Activated T-helper 17 cell treated with anti-CD3 and anti-CD28 coated beads, Interleukin-2, amount 50 U/mL, for 72 hours (primary cell): Measurements from ENCODE around the gene SLC17A8. TPM values are rescaled to one million over a fixed set of nuclear protein-coding genes. Genes with fewer than 3 reads are reported as not detected.

Source experiments
- ATAC-seq: fragments of 150-1000 bp; cut with Tn5 transposase; replicated peaks from 2 replicates; pipeline ENCODE4 v1.10.0; 2021; ENCODE audit warnings: mild to moderate bottlenecking, moderate library complexity
- H3K27ac Mint-ChIP-seq: one replicate; pipeline ENCODE4 v1.8.0; 2022; ENCODE audit warnings: mixed read lengths
- H3K27me3 Mint-ChIP-seq: one replicate; pipeline ENCODE4 v1.8.0; 2022; ENCODE audit warnings: mixed read lengths
- H3K36me3 Mint-ChIP-seq: one replicate; pipeline ENCODE4 v1.8.0; 2022; ENCODE audit warnings: low read depth, mild to moderate bottlenecking, mixed read lengths
- H3K4me1 Mint-ChIP-seq: one replicate; pipeline ENCODE4 v1.8.0; 2022; ENCODE audit warnings: mixed read lengths
- H3K4me3 Mint-ChIP-seq: one replicate; pipeline ENCODE4 v1.8.0; 2022; ENCODE audit warnings: mild to moderate bottlenecking, mixed read lengths
- H3K9me3 Mint-ChIP-seq: one replicate; pipeline ENCODE4 v1.8.0; 2022; ENCODE audit warnings: mixed read lengths
- total RNA-seq, 2 donors: library from RNA; stranded (reverse); gene quantifications; one replicate each; pipeline ENCODE4 v1.2.3, GENCODE V29; 2022

The SLC17A8 gene
- total RNA-seq, 2 donors from 2014 or later: not detected

- Mint-ChIP-seq H3K36me3 (no peaks in the 10 kb centered on the region), H3K9me3 (peaks cover 4% of the 10 kb centered on the region), H3K4me1 (no peaks in the 10 kb centered on the region), H3K4me3 (no peak overlapping the region), H3K27me3 (no peaks in the 10 kb centered on the region), H3K27ac (no peak overlapping the region)
- no peak for ATAC-seq
Observed at GRCh38 chr12:100346660-100347059, 10.2 kb upstream of the SLC17A8 start.

GRCh38 chr12:100348657-100349454, 8.0 kb upstream of the SLC17A8 start:
- H3K36me3 Mint-ChIP-seq: no peaks in the 10 kb centered on the region
- H3K9me3 Mint-ChIP-seq: no peaks in the 10 kb centered on the region
- H3K4me1 Mint-ChIP-seq: no peaks in the 10 kb centered on the region
- no peak overlapping the region for H3K27ac Mint-ChIP-seq
- H3K27me3 Mint-ChIP-seq: peaks cover 8% of the 10 kb centered on the region
- H3K4me3 Mint-ChIP-seq: no peak overlapping the region
- no peak for ATAC-seq

- no peak overlapping the region for H3K4me3 Mint-ChIP-seq
Observed at GRCh38 chr12:100359248-100359647, 2.4 kb downstream of the SLC17A8 start.

GRCh38 chr12:100359822-100360221, 2.9 kb downstream of the SLC17A8 start:
- ATAC-seq: no peak
- Mint-ChIP-seq H3K27me3 (peaks cover 31% of the 10 kb centered on the region), H3K9me3 (no peaks in the 10 kb centered on the region), H3K27ac (no peak overlapping the region), H3K4me3 (no peak overlapping the region), H3K36me3 (no peaks in the 10 kb centered on the region), H3K4me1 (no peaks in the 10 kb centered on the region)

More at GRCh38 chr12:100359248-100359647, 2.4 kb downstream of the SLC17A8 start:
- H3K36me3 Mint-ChIP-seq: no peaks in the 10 kb centered on the region
- no peak for ATAC-seq
- peaks cover 33% of the 10 kb centered on the region for H3K27me3 Mint-ChIP-seq
- H3K9me3 Mint-ChIP-seq: no peaks in the 10 kb centered on the region
- H3K4me1 Mint-ChIP-seq: no peaks in the 10 kb centered on the region
- no peak overlapping the region for H3K27ac Mint-ChIP-seq

- Mint-ChIP-seq H3K4me3 (no peak overlapping the region), H3K9me3 (no peaks in the 10 kb centered on the region), H3K27ac (no peak overlapping the region), H3K27me3 (peaks cover 26% of the 10 kb centered on the region), H3K36me3 (no peaks in the 10 kb centered on the region), H3K4me1 (no peaks in the 10 kb centered on the region)
- no peak for ATAC-seq
Observed at GRCh38 chr12:100360450-100360849, 3.6 kb downstream of the SLC17A8 start.

GRCh38 chr12:100364324-100364723, 7.5 kb downstream of the SLC17A8 start:
- Mint-ChIP-seq H3K4me3 (no peak overlapping the region), H3K9me3 (no peaks in the 10 kb centered on the region), H3K4me1 (no peaks in the 10 kb centered on the region), H3K36me3 (no peaks in the 10 kb centered on the region), H3K27ac (no peak overlapping the region), H3K27me3 (peaks cover 22% of the 10 kb centered on the region)
- no peak for ATAC-seq

GRCh38 chr12:100365411-100365810, 8.5 kb downstream of the SLC17A8 start:
- no peak for ATAC-seq
- H3K4me3 Mint-ChIP-seq: no peak overlapping the region
- H3K9me3 Mint-ChIP-seq: peaks cover 4% of the 10 kb centered on the region
- no peak overlapping the region for H3K27ac Mint-ChIP-seq
- no peaks in the 10 kb centered on the region for H3K36me3 Mint-ChIP-seq
- peaks cover 21% of the 10 kb centered on the region for H3K27me3 Mint-ChIP-seq
- no peaks in the 10 kb centered on the region for H3K4me1 Mint-ChIP-seq

- no peak overlapping the region for H3K4me3 Mint-ChIP-seq
- no peaks in the 10 kb centered on the region for H3K36me3 Mint-ChIP-seq
- no peaks in the 10 kb centered on the region for H3K4me1 Mint-ChIP-seq
- ATAC-seq: no peak
- peaks cover 12% of the 10 kb centered on the region for H3K27me3 Mint-ChIP-seq
- H3K9me3 Mint-ChIP-seq: peaks cover 4% of the 10 kb centered on the region
- no peak overlapping the region for H3K27ac Mint-ChIP-seq
Observed at GRCh38 chr12:100368066-100368465, 11.2 kb downstream of the SLC17A8 start.

GRCh38 chr12:100371146-100371545, 14.3 kb downstream of the SLC17A8 start:
- Mint-ChIP-seq H3K9me3 (peaks cover 4% of the 10 kb centered on the region), H3K27ac (no peak overlapping the region)

GRCh38 chr12:100372853-100373640, 16.2 kb downstream of the SLC17A8 start:
- ATAC-seq: no peak
- Mint-ChIP-seq H3K4me3 (no peak overlapping the region), H3K36me3 (no peaks in the 10 kb centered on the region), H3K27ac (no peak overlapping the region), H3K9me3 (peaks cover 4% of the 10 kb centered on the region), H3K27me3 (peaks cover 13% of the 10 kb centered on the region), H3K4me1 (no peaks in the 10 kb centered on the region)

More at GRCh38 chr12:100371146-100371545, 14.3 kb downstream of the SLC17A8 start:
- no peaks in the 10 kb centered on the region for H3K36me3 Mint-ChIP-seq
- H3K4me1 Mint-ChIP-seq: no peaks in the 10 kb centered on the region
- ATAC-seq: no peak
- H3K27me3 Mint-ChIP-seq: peaks cover 13% of the 10 kb centered on the region
- no peak overlapping the region for H3K4me3 Mint-ChIP-seq

- H3K4me1 Mint-ChIP-seq: no peaks in the 10 kb centered on the region
- no peak overlapping the region for H3K4me3 Mint-ChIP-seq
- H3K36me3 Mint-ChIP-seq: no peaks in the 10 kb centered on the region
- H3K27me3 Mint-ChIP-seq: peaks cover 5% of the 10 kb centered on the region
- no peaks in the 10 kb centered on the region for H3K9me3 Mint-ChIP-seq
- H3K27ac Mint-ChIP-seq: no peak overlapping the region
- ATAC-seq: no peak
Observed at GRCh38 chr12:100375038-100375735, 18.3 kb downstream of the SLC17A8 start.

GRCh38 chr12:100376161-100376560, 19.3 kb downstream of the SLC17A8 start:
- Mint-ChIP-seq H3K4me1 (no peaks in the 10 kb centered on the region), H3K27me3 (peaks cover 5% of the 10 kb centered on the region), H3K36me3 (no peaks in the 10 kb centered on the region), H3K4me3 (no peak overlapping the region), H3K27ac (no peak overlapping the region), H3K9me3 (no peaks in the 10 kb centered on the region)
- no peak for ATAC-seq

- no peak for ATAC-seq
- no peaks in the 10 kb centered on the region for H3K9me3 Mint-ChIP-seq
Observed at GRCh38 chr12:100381379-100381778, 24.5 kb downstream of the SLC17A8 start.

GRCh38 chr12:100382338-100382737, 25.5 kb downstream of the SLC17A8 start:
- no peaks in the 10 kb centered on the region for H3K27me3 Mint-ChIP-seq
- H3K36me3 Mint-ChIP-seq: no peaks in the 10 kb centered on the region
- ATAC-seq: no peak
- no peak overlapping the region for H3K27ac Mint-ChIP-seq
- no peaks in the 10 kb centered on the region for H3K4me1 Mint-ChIP-seq
- no peak overlapping the region for H3K4me3 Mint-ChIP-seq
- no peaks in the 10 kb centered on the region for H3K9me3 Mint-ChIP-seq

More at GRCh38 chr12:100381379-100381778, 24.5 kb downstream of the SLC17A8 start:
- Mint-ChIP-seq H3K36me3 (no peaks in the 10 kb centered on the region), H3K27ac (no peak overlapping the region), H3K4me3 (no peak overlapping the region), H3K4me1 (no peaks in the 10 kb centered on the region), H3K27me3 (no peaks in the 10 kb centered on the region)
